Right renal cortex interstitium (tissue), 3 donors: ENCODE results near the gene SSH3. TPM values are rescaled to one million over a fixed set of nuclear protein-coding genes. Genes with fewer than 3 reads are reported as not detected.

ENCODE experiments used
- DNase-seq, 3 donors: peaks; one replicate each; pipeline ENCODE4 v3.0.0-alpha.2; 2013; ENCODE audit warnings: low read depth in 3 of 3, low spot score in 2 of 3
- polyA plus RNA-seq, 3 donors: library from polyadenylated mRNA; unstranded; fragments of 120-200 nt; gene quantifications; one replicate each; pipeline ENCODE4 v1.2.1, GENCODE V29; 2013; ENCODE audit not compliant: insufficient read length in 3 of 3

Gene SSH3
- polyA plus RNA-seq, 3 donors: 16.5 to 22.2 (median 19.6) TPM

- DNase-seq: no peak
Measured at GRCh38 chr11:67356387-67356863, 53.1 kb downstream of the SSH3 start.

GRCh38 chr11:67356864-67357561 is 53.7 kb downstream of the SSH3 start:
- no peak for DNase-seq

- no peak for DNase-seq
Measured at GRCh38 chr11:67357831-67358670, 54.7 kb downstream of the SSH3 start.

Other genes starting within 250 kb of the SSH3 start
- 1 to 10 TPM; 6.1 to 8.8 (median 6.2) TPM for gene RHOD, start 246.7 kb upstream of the SSH3 start, polyA plus RNA-seq
- 10 to 100 TPM; 69.5 to 72.5 (median 71.3) TPM for gene KDM2A, start 184.3 kb upstream of the SSH3 start, polyA plus RNA-seq
- 10 to 100 TPM; 48.0 to 55.7 (median 49.5) TPM for gene GRK2, start 37.1 kb upstream of the SSH3 start, polyA plus RNA-seq
- 10 to 100 TPM; 18.9 to 21.1 (median 20.8) TPM for gene ANKRD13D, start 14.2 kb upstream of the SSH3 start, polyA plus RNA-seq
- gene POLD4, start 50.0 kb downstream of the SSH3 start, polyA plus RNA-seq: 10 to 100 TPM; 16.2 to 23.2 (median 18.8) TPM
- 1 to 10 TPM; 4.2 to 4.8 (median 4.5) TPM for gene CLCF1, start 70.1 kb downstream of the SSH3 start, polyA plus RNA-seq
- 10 to 100 TPM; 15.4 to 16.4 (median 16.4) TPM for gene RAD9A, start 88.5 kb downstream of the SSH3 start, polyA plus RNA-seq
- 100 to 1,000 TPM; 132 to 171 (median 159) TPM for gene PPP1CA, start 98.3 kb downstream of the SSH3 start, polyA plus RNA-seq
- 1 to 10 TPM; 3.8 to 4.2 (median 4.2) TPM for gene TBC1D10C, start 100.6 kb downstream of the SSH3 start, polyA plus RNA-seq
- 1 to 10 TPM; 1.1 to 1.5 (median 1.4) TPM for gene CARNS1, start 112.1 kb downstream of the SSH3 start, polyA plus RNA-seq
- 10 to 100 TPM; 36.0 to 45.1 (median 39.1) TPM for gene RPS6KB2, start 125.0 kb downstream of the SSH3 start, polyA plus RNA-seq
- gene PTPRCAP, start 134.2 kb downstream of the SSH3 start, polyA plus RNA-seq: 1 to 10 TPM in 2 of 3 donors, under 1 TPM in 1; 0.85 to 2.6 (median 1.9) TPM
- 10 to 100 TPM; 55.1 to 65.0 (median 64.0) TPM for gene CORO1B, start 139.9 kb downstream of the SSH3 start, polyA plus RNA-seq
- gene GPR152, start 149.2 kb downstream of the SSH3 start, polyA plus RNA-seq: not detected
- 1 to 10 TPM in 1 of 3 donors, under 1 TPM in 2; 0.44 to 1.0 (median 0.64) TPM for gene CABP4, start 151.8 kb downstream of the SSH3 start, polyA plus RNA-seq
- 10 to 100 TPM; 36.0 to 45.1 (median 42.7) TPM for gene TMEM134, start 165.7 kb downstream of the SSH3 start, polyA plus RNA-seq
- 10 to 100 TPM; 61.9 to 72.1 (median 66.7) TPM for gene AIP, start 179.5 kb downstream of the SSH3 start, polyA plus RNA-seq
- 10 to 100 TPM; 21.5 to 26.4 (median 23.8) TPM for gene PITPNM1, start 201.8 kb downstream of the SSH3 start, polyA plus RNA-seq
- gene CDK2AP2, start 204.6 kb downstream of the SSH3 start, polyA plus RNA-seq: 10 to 100 TPM; 31.3 to 46.8 (median 36.5) TPM
- under 1 TPM in 2 of 3 donors, not detected in 1; 0.23 to 0.24 TPM for gene CABP2, start 219.9 kb downstream of the SSH3 start, polyA plus RNA-seq